HG02571 (cell line): ENCODE results near the gene MOV10L1.

Source experiments
- ATAC-seq: cut with Tn5 transposase; IDR thresholded peaks from one replicate; pipeline ENCODE4 v1.9.1; 2021; ENCODE audit warnings: mild to moderate bottlenecking, moderate library complexity; ENCODE audit not compliant: unreplicated experiment

Gene MOV10L1

DNA sequence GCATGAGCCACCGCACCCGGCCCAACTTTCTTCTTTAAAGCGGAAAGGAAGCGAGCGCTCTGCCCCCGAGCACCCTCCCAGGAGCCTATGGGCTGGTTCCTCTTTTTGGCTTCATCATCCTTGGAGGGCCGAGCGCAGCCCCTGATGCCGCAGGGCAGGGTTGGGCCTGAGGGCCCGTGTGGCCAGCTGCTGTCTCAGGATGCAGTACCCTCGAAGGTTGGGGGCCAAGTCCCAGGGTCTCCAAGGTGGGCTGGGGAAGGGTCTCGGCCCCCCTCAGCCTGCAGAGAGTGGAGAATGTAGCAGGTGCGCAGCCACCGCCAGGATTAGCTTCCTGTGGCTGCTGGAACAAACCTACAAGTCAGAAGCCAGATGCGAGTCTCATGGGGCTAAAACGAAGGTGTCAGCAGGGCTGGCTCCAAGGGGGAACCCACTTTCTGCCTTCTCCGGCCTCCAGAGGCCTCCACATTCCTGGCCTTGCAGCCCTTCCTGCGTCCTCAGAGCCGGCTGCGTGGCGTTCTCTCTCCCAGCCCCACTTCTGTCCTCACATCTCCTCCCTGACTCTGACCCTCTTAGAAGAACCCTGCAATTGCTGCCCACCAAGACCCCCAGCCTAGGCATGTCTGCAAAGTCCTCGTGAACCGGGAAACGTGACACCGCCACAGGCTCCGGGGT, 83.6 kb downstream of the MOV10L1 start:
- ATAC-seq = no peak

- no peak for ATAC-seq
These were observed 84.2 kb downstream of the MOV10L1 start for GRCh38 chr22:50173983-50174355.

- ATAC-seq = no peak
These were observed 84.8 kb downstream of the MOV10L1 start for GRCh38 chr22:50174382-50175190.

DNA sequence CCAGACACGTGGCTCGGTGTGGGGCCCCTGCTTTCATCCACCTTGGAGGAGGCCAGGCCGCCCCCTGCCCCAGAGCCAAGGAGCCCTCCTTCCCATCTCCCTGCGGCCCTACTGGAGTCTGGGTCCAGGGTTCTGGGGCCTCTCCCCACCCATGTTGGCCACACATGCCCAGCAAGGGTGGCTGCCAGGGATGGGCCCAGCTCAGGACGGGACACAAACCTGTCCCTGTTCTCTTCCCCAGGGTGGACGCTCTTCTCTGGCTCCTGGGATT, 85.3 kb downstream of the MOV10L1 start:
- ATAC-seq = no peak

DNA sequence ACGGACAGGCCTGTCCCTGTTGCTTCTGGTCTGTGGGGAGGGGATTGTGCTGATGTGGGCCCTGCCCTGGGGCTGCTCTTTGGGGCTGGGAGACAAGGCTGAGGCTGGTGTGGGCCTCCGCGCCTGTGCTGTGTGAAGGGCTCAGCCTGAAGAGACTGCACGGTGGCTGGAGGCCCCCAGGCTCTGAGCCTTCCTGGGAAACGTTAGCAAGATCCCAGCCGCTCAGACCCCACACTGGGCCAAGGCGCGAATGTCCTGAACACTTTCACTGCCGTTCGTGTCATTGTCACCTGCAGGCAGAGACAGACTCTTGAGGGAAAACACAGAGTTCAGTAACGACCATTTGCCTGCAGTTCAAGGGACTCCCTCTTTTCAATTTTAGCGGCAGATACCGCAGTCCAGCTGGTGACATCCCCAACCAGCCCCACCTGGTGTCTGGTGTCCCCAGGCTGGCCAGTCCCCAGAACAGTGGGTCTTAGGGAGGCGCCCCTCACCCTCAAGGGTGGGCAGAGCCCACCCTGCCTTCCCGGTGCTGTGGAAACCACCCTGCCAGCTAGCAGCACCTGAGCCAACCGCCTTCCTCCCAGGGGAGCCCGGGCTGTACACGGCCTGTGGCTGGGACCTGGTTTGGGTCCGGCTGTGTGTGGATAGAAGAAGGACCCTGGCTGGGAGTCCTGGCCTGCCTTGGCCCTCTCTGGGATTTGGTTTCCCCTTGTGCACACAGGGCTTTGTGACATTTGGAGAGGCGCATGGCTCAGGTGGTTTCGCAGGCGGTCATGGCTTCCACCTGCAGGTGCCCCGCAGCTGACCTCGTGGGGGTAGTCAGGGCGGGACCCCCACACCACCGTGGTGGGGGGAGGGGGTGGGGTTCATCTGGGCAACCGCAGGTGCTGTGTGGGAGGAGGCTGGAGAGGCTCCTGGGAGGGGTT, 86.4 kb downstream of the MOV10L1 start:
- ATAC-seq = no peak

- no peak for ATAC-seq
These were observed 87.2 kb downstream of the MOV10L1 start for GRCh38 chr22:50176850-50177536.

DNA sequence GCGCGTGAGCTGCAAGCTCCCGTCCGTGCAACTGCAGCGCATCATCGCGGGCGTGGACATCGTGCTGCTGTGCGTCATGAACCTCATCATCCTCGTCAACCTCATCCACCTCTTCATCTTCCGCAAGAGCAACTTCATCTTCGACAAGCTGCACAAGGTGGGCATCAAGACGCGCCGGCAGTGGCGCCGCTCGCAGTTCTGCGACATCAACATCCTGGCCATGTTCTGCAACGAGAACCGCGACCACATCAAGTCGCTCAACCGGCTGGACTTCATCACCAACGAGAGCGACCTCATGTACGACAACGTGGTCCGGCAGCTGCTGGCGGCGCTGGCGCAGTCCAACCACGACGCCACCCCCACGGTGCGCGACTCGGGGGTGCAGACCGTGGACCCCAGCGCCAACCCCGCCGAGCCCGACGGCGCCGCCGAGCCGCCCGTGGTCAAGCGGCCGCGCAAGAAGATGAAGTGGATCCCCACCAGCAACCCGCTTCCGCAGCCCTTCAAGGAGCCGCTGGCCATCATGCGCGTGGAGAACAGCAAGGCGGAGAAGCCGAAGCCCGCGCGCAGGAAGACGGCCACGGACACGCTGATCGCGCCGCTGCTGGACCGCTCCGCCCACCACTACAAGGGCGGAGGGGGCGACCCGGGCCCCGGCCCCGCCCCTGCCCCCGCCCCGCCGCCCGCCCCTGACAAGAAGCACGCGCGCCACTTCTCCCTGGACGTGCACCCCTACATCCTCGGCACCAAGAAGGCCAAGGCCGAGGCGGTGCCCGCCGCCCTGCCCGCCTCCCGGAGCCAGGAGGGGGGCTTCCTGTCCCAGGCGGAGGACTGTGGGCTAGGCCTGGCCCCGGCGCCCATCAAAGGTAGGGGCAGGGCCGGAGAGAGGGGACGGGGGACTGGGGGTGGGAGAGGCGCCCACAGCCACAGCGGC, 88.0 kb downstream of the MOV10L1 start:
- no peak for ATAC-seq

DNA sequence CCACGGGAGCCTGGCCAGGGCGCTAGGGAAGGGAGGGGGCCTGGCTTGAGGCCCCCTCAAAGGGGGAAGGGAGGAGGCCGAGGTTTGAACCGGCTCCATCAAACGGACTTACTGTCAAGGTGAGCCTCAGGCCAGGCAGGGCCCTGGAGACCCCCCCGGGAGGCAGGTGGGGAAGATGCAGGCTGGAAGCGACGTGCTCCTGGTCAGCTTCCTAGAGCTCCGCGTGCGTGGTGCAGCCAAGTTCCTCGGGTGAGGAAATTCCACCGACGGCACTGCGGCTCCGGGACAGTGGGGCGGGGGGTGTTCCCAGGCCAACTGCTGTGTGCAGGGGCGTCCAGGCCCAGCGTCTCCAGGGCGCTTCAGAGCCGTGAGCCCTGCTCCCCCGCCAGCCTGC, 88.7 kb downstream of the MOV10L1 start:
- no peak for ATAC-seq

DNA sequence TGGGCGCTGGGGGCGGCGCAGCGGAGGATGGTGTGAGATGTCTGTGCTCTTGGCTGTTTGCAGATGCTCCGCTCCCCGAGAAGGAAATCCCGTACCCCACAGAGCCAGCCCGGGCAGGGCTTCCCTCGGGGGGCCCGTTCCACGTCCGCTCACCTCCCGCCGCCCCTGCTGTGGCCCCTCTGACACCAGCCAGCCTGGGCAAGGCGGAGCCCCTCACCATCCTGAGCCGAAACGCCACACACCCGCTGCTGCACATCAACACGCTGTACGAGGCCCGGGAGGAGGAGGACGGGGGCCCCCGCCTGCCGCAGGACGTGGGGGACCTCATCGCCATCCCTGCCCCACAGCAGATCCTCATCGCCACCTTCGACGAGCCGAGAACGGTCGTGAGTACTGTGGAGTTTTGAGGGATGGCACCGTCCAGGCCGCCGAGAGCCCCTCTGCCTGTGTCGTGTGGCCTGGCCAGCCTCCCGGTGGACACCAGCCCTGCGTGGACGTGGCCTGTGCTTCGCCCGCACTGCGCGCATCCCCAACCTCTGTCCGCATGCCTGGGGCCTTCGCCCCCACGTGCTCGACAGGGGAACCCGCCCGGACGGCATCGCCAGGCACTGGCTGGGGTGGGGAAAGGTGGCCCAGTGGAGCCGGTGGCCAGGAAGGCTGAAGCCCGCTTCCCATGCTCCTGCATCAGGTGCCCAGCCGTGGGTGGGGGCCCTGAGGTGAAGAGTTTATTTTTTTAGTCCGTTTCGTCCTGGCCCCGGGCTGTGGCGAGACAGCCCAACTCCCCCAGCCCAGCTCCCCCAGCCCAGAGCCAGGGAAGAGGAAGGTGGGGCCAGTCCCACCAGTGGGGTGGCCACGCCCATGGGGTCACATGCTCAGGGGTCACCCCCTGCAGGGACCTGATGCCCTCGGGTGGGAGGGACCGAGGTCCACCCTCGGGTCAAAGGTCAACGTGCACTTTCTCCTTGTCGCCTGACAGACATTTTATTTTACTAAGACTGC, 89.4 kb downstream of the MOV10L1 start:
- no peak for ATAC-seq

DNA sequence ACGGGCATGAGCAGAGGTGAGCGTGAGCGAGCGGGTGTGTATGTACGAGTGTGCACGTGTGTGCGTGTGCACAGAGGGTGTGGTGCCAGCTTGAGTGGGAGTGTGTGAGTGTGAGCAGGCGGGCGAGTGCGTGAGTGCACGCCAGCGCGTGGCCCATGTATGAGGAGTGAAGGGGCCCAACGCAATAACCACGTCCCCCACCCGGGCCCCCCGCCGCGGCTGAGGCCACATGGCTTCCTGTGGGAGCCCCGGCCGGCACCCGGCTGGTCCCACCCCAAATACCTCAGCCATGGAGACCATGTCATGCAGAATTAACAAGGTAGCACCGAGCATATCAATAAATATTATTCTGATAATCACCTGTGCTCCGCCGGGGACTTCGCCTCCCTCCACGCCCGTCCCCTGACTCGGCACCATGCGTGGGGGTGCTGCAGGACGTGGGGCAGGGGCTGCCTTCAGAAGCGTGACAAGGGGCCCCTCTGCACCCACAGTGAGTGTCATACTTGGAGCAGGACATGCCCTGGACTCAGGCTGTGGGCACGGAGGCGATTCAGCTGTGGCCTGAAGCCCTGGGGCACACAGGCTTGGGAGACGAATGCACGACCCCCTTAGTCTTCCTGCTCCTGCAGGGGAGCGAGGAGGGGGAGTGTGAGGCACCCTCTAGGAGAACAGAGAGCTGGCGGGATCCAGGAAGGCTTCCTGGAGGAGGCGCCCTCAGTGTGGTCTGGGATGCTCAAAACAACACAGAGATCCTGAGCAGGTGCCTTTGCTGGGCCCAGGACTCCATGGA, 90.3 kb downstream of the MOV10L1 start:
- no peak for ATAC-seq

DNA sequence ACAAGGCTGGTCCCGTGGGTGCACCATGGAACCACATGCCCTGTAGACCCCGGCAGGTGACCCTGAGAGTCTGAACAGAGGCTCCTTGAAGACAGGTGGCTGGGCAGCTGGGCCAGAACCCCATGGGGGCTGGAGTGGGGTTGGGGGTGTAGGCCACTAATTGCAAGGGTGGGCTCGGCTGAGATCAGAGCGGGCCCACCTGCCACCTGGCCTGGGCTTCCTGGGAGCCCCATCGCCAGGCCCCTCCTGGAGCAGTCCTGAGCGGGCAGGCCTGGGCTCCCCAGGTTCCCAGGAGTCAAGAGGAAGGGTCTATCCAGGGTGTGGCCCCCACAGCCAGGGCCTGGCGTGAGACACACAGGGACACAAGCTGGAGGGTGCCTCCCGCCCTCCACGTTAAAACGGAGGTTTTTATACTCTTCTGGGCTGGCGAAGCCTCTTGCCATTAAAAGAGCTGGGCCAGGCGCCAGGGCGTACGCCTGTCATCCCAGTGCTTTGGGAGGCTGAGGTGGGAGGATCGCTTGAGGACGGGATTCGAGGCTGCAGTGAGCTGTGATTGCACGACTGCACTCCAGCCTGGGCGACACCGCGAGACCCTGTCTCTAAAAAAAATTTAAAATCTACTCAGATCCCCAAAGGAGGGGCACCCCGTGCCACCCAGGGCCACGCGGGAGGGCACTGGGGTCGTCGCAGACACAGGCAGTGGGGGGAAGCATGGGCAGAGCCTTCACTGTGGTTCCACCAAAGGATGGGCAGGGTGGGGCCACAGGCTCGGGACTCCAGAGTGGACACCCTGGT, 91.1 kb downstream of the MOV10L1 start:
- no peak for ATAC-seq

- no peak for ATAC-seq
These were observed 92.6 kb downstream of the MOV10L1 start for GRCh38 chr22:50182176-50183081.

DNA sequence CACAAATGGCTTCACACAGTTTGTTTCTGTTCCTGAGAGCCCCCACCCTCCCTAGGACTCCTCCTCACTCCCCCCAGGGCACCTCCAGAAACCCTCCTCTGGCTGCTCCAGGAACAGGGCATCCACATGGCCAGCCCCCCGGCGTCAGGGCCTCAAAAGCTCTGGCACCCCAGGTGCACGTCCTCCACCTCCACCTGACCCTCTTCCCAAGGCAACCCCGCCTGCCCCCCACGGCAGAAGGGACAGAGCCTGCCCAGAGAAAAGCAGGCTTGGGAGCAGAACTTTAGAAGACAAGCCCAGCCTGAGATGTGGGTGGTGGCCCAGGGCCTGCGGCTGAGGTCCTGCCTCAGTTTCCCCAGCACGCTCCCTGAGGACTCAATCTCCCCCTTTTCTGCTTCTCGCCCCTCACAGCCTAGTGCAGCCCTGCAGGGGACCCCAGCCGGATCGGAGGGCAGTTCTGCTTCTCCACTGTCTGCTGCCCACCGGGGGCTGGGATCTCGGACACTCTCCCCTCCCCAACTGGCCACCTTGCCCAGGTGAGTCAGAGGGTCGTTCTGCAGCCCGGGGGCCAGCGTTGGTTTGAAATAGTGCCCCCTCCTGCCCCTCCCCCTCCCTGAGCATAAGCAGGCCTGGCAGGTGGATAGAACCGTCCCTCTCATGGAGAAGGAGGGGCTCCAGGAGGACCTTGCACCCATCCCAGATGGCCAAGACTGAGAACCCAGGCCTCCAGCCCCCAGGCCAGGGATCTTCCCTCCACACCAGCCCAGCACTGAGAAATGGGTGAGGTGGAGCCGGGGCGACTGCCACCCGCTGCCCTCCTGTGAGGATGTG, 93.5 kb downstream of the MOV10L1 start:
- no peak for ATAC-seq

GRCh38 chr22:50184004-50184901, 94.4 kb downstream of the MOV10L1 start:
- ATAC-seq = no peak
